HG03378 (cell line): Measurements from ENCODE around the gene LMX1A.

ENCODE experiments used
- ATAC-seq: cut with Tn5 transposase; IDR thresholded peaks from one replicate; pipeline ENCODE4 v1.9.1; 2021; ENCODE audit warnings: mild to moderate bottlenecking, moderate library complexity; ENCODE audit not compliant: unreplicated experiment

LMX1A gene

DNA sequence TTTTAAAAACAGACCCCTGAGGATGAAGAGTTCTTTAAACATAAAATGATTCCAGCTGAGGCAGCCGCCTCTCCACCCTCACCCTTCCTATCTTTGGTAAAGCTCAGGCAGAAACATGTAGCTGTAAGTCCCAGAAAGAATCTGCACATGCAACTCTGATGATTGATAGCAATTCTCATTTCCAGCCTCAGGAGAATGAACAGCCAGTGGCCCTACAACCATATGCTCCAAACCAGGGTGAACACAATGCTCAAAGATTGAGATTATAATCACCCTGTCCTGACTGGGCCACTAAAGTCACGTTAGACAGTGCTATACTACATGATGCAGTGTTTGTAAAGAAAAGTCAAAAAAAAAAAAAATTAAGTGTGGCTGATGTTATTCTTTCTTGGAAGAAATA, 80.2 kb downstream of the LMX1A start:
- no peak for ATAC-seq

DNA sequence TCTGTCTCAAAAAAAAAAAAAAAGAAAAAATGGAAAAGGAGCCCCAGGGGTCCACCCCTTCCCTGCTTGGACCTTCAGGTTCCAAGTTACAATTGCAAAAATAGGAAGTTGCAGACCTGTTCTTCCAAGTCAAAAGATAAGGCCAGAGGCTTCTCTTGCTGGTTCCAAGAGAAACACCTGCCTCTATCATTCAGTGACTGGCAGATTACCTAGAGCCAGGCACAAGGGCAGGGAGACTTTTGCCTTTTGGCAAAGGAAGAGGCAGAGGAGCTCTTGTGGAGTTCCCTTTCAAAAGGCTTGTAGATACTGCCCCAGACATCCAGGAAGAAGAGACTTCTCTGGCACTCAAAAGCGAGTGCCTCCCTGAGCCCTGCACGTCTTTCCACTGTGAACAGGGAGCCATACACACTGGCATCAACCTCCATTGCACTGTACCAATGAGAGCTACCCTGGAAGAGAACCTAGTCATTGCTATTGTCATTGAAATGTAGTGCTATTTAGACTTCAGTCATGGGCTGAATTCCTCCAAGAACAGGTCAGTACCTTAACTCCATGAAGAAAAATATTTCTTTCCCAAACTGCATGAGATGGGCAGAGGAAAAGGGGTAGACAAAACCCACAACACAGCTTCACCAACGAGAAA, 91.2 kb downstream of the LMX1A start:
- no peak for ATAC-seq

DNA sequence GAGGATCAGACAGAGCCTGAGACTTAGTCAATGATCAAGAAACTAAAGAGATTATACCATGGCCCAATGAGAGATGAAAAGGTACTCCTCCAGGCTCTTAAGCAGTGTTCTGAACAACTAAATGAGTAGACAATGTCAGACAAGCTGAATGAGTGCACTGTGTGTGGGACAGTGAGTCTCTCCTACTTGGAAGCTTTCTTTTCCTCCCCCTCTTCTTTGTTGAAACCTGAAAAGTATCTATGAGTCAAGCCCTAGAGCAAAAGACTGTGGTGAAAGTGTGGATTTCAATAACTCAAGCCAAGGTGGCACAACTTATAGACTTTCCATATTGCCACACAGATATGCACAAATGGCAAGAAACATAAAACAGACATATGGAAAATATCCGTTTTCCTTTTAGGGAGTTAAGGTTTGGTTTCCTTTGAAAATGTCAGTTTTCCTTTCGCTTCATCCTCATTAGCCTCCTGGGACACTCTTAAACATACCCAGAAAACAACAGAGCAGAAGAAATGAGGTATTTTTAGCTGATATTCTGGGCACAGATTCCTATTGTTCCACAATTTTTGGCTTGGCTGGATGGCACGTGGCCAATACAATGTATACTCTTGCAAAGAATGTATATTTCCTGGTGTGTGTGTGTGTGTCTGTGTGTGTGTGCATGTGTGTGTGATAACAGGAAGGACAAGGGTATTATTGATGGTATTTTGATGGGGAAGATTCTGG, 96.6 kb downstream of the LMX1A start:
- no peak for ATAC-seq

DNA sequence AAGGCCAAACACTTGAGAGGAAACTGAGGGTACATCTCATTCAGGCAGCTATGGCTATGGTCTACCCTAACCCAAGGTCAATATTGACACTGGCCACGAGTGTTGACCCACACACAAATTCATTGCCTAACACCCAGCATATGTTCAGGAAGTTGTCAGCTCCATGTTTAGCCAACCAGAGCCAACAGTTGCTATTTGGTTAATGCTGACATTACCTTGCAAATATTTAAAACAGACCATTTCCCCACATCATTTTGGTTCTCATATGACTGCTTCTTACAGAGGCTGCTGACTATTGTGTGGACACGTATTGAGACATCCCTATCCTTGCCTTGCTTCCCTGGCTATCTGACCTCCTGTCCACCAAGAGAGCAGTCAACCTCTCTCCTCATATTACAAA, 97.3 kb downstream of the LMX1A start:
- ATAC-seq = no peak

DNA sequence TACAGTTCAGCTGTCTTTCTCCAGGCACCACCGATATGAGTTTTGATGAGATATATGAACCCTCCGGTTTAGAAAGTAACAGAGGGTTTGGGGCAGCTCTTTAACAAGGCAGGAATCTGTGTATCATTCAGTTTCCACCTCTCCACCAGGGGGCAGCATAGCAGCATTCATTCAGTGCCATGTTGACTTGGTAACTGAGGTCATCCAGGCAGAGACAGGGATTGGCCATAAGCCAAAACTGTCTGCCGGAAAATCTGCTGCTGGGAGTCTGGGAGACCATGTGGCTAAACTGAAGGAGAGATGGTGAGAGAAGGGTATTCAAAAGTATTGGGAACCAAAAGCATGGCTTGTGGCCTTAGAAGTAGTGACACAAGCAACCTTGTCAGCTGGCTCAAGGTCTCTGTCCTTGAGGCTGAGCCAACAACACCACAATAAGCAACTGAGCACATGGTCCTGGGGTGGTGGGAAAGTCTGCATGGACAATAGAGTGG, 98.5 kb downstream of the LMX1A start:
- ATAC-seq = peak; percentile 75

DNA sequence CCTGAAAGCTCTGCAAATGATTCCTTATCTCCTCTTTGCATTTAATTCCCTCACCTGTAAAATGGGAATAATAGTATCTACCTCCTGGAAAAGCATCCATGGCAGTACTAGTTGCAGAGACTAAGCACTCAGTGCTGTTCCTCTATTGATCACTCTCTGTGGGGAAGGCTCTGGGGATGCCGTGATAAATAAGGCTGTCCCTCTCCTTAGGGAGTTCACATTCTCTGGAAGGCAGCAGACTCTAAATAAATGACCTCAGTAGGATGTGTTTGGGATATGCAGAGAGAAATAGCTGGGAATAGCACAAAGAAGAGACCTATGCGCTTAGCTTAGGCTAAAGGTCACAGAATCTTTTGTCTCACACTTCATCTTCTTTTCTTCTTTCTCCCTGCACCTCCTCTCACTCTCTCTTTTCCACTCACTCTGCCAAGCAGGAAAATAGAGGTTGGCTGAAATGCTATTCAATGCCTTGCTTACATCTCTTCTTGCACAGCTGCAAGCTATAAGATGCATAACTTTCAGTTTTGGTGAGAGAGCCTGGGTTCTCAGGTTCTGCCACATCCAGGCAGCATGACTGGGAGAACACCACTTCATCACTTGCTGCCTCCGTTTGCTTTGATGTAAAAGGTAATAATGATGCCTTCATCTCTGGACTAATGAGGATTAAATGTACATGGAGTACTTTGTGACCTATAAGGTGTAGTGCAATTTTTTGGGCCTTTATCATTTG, 101.5 kb downstream of the LMX1A start:
- ATAC-seq = no peak

DNA sequence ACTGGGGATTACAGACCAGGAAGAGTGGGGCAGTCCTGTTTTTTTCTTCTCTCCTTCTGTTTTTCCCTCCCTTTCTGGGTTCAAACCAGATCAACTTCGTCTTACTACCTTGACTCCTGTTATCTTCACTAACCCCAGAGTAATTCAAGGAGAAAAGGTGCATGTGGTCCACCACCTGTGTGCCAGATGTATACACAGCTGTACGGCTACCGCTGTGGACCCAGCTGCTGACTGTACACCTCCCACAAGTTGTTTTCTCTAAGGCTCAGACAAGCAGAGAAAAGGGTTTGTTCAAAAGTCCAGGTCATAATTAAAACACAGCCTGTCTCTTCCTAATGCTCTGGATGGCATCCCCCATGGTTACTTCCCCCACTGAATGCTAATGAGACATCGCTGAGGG, 102.1 kb downstream of the LMX1A start:
- ATAC-seq = no peak

DNA sequence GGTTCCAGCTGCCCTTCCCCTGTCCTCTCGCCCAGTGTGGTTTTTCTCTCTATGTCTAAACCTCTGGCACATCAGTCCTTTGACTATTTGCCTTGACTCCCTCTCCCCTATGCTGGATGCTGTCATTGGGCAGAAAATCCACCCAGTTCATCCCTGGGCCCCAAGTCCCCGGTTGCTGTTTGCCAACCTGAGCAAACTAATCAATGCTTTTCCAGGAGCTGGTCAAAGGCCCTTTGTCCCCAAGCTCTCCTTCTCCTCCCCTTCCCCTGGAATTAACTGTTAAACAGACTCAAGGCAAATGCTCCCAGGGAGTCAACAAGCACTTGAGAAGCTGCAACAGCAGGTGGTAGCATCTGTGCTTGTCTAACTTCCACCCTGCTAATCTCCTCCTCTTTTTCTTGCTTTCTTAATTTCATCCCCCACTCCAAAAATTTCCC, 102.7 kb downstream of the LMX1A start:
- no peak for ATAC-seq

DNA sequence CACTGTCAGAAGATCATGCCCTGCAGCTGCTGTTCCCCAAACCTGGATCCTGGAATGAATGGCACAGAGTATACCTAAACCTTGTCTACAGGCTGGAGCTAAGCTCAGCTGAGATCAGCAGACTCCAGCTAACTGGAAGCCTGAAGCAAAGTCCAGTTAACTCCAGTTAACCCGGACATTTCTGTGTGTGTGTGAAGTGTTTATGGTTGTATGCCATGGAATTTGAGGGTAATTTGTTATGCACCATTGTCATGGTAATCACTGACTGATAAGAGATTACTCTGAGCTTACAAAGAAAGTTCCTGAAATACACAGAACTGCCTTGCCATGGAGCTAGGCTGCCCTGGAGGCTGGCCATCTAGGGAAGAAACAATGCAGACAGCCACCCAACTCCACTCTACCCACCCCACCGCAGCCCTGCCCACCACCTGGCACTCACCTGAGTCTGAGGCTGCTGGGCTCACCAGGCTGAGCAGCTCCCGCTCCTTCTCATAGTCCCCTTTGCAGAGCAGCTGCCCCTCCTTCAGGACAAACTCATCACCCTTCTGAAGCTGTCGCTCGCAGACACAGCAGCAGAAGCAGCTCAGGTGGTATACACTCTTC, 107.4 kb downstream of the LMX1A start:
- ATAC-seq = no peak

DNA sequence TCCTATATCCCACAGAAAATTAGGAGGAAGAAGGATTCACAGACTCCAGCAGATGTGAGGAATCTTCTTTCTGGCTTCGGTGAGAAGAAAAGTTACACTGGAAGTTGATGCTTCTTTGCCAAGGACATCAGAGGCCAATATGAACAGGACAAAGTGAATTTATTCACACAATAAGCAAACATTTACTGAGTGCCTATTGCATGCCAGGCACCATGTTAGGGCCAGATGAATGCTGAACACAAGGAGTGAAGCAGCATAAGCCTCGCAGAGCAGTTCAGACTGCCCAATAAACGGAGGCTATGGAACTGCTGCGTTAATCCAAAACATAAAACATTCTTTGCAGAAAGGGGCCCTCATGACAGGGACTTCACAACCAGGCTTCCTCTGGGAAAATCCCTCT, 114.6 kb downstream of the LMX1A start:
- ATAC-seq = no peak

DNA sequence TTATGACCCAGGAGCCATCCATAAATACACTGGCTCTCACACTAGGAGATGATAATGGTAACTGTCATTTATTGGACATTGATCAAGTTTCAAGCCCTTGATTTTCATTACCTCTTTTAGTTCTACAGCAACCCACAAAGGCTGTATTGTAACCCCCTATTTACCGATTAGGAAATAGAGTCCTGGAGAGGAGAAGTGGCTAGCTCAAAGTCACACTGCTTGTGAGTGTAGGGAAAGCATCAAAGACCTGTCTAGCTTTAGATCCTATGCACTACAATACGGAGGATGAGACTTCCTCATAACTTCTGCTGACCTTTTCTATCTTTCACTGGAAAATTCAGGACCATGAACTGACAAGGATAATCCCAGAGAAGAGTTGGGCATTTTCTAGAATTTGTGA, 115.2 kb downstream of the LMX1A start:
- ATAC-seq = no peak

DNA sequence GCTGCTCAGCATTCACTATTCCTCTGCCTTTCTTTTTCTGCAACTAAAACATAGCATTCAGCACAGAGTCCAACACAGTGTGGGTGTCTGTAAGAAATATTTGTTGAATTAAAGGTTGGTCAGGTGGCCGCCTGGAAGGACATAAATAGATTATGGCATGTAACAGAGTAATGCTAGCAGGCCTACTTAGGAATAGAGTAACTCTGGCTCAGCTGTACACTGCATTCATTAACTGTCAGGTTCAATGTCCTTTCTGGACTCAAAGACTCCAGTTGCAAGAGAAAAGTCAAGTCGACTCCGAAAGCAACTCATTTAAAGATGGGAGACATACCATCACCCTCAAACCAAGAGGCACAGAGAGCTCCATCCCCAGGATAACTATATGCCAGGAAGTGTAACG, 116.0 kb downstream of the LMX1A start:
- no peak for ATAC-seq

DNA sequence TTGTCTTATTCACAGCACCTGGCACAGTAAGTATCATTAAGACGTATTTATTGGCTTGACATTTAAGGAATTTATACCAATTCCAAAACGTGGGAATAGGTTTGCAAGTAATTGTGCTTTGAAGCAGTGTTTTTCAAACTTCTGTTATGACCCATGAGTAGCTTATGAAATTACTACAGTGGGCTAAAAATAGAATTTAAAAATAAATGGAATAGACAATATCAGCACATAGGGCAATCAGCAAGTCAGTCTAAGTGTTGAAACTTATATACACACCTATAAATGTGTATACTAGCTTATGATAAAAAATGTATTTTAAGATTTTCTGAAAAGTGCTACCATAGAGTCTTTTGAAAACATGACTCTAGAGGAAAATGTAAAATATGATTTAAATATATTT, 116.6 kb downstream of the LMX1A start:
- ATAC-seq = no peak

DNA sequence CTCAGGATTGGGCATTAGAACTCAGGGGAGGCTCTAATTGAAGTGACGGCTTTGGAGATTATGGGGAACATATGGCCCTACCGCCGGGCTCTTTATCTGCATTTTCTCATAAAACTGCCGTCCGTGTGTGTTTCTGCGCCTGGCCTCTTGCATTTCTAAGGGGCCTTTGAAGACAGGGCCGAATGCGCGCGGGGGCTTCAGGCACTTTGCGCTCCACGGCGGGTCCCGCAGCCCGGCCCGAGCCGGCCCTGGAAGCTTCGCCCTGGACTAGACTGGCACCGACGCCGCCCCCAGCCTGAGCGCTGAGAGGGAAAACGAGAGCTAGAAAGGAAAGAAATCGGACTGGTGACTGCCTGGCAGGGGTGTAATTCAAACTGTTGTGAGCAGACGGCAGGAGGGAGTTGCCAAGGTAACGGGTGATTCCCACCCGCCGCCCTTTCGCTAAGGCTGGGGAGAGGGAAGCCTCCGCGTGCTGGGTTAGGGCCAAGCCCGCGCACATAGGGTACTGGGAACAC, 120.7 kb downstream of the LMX1A start:
- no peak for ATAC-seq

DNA sequence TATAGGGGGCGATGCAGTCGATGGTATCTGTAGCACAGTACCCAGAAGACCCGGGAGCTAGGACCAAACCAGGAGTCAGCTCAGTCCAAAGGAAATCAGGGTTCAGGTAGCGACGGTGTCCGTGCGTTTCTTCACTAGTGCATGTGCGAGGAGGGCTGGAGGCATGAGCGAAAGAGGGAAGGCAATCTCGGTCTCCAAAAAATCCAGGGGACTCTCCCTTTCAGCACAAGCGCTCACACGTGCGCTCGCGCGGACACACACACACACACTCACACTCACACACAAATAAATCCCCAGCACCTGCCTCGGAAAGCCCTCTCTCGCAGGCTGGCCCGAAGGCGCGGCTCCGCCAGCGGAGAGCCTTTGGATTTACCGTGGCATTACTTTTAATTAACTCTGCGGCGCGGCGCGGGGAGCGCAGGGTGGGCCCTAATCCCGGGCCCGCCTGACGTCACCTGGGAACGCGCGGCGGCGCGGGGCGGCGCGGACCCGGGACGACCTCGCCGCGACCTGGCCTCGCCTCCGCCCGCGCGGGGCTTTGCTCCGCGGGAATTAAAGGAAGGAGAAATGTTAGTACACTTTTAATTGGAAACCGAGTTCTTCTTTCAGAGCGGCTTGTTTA, 121.2 kb downstream of the LMX1A start:
- no peak for ATAC-seq

DNA sequence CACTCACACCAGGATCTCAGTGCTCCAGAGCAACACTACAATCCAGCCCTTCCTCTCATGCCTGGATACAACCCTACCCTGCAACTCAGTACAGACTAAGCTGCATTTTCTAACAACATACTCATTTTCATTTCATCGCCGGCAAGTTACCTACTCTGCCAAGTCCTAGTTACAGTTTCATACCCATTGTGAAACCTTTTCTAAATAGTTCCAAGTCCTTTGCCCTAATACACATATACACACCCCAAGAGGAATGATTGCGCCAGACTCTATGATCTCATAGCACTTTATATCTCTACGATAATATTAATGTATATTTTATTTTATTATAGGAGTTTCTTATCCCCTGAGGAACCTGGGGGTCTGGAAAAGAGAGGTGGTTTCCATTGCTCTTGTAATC, 122.4 kb downstream of the LMX1A start:
- ATAC-seq = no peak

DNA sequence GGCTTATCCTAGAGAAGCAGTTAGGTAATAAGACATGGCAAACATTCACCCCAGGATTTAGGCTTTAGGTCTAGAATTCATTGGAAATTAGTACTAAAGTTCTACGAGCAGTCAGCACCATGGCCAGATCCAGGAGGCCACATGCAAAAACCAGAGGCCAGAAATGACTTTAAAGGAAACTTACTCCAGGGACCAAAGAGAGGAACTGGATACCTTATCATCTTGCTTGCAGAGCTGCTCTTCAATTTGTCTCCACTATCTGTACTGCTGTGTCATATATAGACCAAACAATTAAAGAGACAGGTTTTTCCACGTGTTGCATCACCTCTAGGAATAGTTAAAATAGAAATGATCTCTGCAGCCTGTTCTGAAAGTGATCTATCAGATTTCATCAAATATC, 127.8 kb downstream of the LMX1A start:
- ATAC-seq = no peak

DNA sequence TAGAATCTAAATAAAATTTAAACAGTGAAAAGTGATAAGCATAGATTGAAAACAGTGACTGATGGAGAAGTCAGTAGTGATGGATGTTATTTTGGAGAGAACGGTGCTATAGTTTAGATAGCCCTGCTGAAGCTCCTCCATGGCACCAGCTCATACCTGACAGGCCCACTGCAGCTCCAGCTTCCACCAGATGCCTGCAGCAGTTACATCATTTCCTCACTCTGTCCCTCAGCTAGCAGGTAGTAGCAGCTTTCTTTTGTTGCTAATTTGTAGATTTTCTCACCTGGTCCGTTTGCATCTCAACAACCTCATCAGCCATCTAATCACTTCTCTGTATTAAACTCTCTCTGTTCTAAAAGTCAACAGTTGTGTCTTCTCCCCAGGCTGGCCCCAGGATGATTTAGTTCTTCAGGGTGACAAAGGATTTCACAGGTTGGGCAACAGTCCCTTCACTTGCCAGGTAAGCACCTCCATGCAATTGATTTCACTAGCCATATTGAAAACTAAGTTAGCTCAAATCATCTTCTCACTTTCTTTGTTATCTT, 128.3 kb downstream of the LMX1A start:
- no peak for ATAC-seq

DNA sequence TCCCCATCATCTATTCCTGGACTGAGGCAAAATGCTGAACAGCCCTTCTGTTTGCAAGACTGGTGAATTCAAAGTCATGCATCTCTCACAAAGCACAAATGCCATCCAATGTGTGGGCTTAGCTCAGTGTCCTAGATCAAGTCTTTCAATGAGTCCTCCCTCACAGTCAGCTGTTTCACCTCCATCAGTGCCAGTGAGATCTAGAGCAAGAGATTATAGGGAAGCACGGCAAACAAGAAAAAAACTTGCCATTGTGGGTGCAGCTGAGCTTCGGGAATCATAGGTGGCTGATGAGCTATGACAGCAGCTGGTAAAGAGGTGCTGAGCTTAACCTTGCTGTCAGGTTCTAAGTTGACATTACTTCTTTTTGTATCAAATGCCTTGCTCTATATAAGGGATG, 130.2 kb downstream of the LMX1A start:
- no peak for ATAC-seq

DNA sequence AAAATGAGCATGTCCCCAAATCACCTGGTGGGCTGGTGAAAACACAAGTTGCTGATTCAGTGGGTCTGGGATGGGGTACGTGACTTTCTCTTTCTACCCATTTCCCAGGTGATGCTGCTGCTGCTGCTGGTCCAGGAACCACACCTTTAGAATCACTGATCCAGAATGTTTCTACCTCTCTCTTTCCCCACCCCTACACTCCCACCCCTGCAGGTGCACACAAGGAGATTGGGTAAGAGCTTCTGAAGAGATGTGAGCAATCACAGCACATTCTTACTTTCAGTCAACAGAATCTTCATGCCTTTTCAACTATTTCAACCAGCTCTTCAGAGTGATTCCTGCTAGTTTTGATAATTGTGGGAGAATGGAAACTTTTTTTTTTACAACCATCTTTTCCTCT, 130.9 kb downstream of the LMX1A start:
- no peak for ATAC-seq

DNA sequence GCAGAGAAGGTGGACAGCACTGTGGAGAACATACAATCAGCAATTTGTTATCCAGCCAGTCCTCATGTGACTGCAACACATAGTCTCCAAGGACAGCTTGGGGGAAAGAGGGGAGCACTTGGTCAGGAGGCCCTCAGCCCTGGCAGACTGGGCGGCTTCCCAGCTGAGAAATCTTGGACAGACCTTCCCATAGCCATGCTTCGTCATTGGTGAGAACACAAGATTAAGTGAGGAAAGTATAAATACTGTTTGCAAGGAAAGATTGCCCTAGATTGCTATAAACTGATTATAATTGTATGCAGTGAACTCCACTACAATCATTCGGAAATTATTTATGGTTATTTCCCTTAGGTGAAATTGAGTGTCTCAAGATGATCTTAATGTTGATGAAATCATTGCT, 131.5 kb downstream of the LMX1A start:
- no peak for ATAC-seq
